Activated CD4-positive, alpha-beta T cell treated with anti-CD3 and anti-CD28 coated beads, Interleukin-2, amount 50 U/mL, for 48 hours (primary cell): Measurements from ENCODE around the gene ASB2.
A peak's percentile ranks its signal among the peaks of the same experiment; 100 is the strongest.

Source experiments
- DNase-seq, 2 experiments: peaks; one replicate each; pipeline ENCODE4 v3.0.0-alpha.2; 2020

ASB2 gene

DNA sequence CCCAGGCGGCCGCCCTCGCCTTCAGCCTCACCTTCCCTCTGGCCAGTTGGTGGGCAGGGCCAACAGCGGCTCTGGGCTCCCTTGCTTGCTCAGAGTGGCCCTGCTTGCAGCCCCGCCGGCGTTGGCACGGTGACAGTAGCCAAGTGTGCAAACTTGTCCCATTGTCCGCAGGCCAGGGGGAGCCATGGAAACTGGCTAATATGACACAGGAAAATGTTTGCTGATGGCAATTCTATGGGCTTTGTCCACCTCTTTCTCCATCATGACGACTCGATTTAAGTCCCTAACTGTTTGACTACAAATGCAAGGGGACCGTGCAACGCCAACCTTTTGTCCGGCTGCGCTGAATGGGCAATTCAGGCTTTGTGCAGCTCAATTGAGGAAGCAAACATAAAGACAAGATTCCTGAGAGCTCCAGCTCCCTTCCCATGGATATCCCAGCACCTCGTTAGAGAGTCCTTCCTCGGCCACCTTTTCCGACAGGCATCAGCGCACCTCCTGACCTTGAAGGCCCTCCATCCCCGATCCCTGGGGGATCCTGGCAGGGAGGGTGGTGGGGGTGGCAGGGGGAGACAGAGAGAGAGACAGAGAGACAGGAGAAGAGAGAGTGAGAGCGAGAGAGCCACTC, 50.0 kb downstream of the ASB2 start:
- DNase-seq: no peak

DNA sequence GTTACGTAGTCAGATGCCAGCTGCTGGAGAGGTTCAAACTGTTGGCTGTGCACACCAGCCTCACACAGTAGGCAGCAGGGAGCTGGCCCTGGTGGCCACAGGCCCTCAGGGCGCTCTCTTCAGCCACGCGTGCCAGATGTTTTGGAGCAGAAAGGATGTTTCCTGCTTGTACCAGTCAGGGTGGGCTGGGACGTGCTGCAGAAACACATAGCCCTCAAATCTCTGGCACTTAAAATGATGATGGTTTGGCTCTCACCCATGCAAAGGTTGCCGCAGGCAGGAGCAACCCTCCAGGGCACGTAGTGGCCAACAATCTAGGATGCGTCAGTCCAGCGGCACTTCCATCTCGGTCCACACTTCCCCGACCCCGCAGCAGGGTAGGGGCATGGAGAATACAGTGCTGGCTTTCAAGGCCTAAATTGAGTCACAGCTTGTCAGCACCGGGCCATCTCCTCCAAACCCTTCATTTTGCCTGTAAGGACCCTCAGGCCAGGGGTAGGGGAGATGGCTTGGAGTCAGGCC, 50.9 kb downstream of the ASB2 start:
- no peak for DNase-seq

DNA sequence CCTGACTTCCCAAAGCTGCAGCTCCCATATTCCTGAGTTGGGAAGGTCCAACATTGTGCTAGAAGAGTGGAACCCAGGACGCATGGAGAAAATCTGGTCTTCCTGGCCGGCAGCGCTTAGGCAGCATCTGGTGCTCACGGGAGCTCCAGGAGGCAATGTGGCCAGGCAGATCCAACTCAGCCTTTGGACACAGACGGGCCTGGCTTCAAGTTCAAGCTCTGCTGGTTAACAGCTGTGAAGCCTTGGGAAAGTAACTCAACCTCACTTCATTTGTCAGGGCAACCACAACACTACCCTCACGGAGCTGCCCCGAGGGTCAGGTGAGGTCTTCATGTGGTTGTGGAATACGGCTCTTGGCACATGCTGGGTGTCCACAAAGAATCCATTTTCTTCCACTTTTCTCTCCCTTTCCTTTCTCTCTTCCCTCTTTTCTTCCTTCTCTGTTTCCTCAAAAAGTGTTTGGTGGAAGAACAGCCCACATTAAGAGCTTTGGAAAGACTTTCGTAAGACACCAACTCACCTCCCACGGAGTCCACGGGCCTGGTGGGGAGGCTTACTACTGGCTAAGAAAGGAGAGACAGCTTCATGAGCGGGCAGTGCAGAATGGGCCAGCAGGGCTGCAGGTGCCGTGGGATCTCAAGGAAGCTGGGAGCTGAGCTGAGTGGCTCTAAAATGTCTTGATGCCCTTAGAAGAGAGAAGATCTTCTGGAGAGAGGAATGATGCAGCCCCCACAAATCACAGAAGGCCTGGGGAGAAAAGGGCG, 51.6 kb downstream of the ASB2 start:
- DNase-seq: no peak

DNA sequence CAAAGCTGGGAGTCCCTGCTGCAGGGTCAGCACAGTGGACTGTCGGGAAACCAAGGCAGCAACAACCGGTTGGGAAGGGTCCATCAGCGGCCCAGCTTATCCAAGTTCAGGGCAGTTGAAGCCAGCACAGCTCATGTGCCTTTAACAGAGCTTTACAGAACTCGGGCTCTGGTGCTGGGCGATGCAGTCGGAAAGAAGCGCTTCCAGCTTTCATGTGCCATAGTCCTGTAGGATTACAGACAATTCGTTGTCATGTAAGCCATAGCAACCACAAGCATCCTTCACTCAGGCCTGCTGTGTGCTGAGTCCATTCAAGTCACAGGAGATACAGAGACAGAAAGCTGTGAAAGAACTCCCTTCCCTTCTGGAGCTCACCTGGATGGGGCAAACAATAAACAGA, 52.7 kb downstream of the ASB2 start:
- no peak for DNase-seq

DNA sequence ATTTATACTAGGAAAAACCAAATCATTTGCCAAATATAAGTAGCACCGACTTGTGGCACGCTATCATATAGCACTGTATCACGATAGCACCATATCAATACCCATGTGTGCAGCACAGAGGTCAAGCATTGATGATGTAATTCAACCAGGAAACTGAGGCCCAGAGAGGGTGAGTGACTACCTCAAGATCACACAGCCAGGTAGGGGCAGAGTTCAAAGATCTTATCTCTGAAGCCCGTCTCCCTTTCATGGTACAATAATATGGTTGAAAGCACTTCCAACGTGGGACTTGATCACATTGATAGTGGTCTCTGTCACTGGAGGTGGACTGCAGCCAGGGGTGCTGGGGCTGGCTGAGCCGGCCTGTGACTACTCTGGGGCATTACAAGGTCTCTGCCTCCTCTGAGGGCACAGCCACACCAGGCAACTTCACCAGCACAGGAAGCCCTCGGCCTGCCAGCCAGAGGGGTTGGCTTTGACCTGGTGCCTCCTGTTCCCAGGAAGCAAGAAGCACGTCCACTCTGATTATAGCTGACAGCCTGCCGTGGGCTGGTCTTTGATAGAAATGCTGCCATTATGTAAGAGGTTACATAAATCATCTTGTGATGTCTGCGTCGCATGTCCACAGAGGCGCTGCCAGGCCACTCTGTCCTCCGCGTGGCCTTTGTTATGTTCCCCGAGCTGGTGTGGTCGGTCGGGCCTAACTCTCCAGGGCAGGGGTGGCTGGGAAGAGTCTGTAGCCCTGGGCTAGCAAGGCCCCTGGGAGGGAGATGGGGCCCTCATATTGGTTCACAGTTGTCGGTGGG, 55.2 kb downstream of the ASB2 start:
- no peak for DNase-seq

DNA sequence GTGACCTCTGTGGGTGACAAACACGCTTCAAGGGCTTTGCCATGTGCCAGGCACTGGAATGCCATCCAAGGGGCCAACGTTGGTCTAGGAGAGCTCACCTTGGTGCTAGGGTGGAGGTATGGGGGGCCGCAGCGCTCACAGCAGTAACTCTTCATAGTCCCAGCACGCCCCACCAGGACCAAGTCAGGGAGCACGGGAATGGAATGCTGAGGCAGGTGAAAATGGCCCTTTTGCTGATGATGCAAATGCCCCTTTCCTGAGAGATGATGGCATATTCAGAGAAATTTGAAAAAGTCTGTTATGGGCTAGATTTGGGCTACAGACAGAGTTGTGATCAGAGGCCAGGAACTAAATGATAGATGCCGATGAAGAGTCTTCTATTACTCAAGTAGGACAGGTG, 59.2 kb downstream of the ASB2 start:
- no peak for DNase-seq

DNA sequence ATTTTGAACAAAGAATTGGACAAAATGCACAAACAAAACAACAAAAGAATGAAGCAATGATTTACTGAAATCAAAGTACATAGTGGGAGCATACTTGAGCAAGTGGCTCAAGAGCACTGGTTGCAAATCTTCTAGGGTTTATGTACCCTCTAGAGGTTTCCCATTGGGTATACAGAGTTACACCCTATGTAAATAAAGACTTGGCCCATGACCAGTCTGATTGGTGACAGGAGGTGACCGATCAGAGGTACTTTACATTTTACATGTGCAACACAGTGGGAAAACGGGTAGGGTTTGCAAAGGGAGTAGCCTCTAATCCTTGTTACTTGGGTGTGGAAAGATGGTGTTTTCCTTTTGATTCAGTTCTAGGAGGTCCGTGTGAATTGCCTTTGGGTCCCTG, 59.9 kb downstream of the ASB2 start:
- DNase-seq: no peak

DNA sequence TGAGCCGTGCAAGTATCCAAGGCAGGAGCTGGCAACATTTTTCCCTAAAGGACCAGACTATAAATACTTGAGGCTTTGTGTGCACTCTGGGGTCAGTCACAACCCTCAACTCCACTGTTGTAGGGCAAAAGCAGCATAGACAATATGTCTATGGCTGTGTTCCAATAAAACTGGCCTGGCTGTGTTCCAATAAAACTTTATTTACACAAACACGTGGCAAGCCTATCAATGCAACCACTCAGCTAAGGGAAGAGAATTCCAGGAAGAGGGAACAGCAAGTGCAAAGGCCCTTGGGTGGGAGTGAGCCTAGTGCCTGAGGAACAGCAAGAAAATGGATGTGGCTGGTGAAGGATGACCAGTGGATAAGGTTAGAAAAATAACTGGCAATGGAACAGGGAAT, 60.6 kb downstream of the ASB2 start:
- DNase-seq: no peak

DNA sequence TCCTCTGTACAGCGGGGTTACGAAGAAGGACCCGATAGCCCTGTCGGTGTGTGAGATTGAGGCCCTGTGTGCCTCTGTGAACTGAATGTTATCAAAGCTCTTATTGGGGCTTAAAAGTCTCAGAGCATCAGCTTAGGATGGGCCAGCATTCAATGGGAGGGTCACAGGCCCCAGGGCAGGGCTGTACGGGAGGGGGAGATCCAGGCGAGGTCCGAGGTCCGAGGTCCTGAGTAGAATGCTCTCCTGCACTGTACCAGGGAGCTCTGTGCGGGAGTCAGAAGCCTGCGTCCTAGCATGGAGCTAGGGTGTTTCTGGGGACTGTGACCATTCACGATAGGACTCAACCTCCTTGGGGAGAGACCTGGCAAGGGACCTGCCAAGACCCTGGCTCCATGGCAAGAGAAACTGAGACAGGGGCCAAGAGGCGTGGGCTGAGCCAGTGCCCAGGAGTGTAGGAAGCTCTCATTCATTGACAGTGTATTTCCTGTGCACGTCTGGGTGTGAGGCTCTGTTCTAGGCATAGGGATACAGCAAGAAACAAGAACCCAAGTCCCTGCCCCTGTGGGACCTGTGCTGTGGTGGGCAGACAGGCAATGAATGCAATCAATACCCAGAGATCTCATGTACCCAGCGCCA, 61.2 kb downstream of the ASB2 start:
- DNase-seq: no peak

DNA sequence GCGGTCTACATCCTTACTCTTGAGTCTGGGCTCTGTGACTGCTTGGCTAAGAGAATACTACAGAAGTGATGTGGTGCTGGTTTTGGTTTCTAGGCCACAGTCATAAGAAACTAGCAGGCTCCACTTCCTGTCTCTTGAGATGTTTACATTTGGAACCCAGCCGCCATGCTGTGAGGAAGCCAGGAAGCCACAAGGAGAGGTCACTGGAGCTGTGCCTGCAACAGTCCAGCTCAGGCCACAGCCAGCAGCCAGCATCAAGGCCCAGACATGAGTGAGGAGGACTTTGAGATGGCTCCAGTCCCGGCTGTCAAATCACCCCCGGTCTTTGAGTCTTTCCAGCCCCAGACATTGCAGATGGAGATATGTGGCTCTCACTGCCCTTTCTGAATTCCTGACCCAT, 62.1 kb downstream of the ASB2 start:
- DNase-seq: peak in 1 of 2 experiments; percentile 11

DNA sequence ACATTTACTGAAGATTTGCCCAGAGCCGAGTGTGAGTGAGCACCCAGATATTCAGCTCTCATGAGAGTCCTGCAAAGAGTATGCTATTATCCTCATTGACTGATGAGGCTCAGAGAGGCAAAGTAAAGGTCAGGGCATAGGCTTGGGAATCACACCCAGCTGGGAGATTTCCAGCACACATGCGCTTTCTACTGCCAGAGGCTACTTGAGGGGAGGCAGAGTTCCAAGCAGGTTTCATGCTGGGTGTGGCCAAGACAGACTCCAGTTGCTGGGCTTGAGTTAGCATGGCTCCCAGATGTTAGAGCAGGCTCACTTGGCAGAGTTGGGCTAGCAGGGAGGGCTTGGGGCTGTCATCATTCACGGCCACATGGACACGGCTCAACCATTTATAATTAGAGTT, 63.6 kb downstream of the ASB2 start:
- no peak for DNase-seq

DNA sequence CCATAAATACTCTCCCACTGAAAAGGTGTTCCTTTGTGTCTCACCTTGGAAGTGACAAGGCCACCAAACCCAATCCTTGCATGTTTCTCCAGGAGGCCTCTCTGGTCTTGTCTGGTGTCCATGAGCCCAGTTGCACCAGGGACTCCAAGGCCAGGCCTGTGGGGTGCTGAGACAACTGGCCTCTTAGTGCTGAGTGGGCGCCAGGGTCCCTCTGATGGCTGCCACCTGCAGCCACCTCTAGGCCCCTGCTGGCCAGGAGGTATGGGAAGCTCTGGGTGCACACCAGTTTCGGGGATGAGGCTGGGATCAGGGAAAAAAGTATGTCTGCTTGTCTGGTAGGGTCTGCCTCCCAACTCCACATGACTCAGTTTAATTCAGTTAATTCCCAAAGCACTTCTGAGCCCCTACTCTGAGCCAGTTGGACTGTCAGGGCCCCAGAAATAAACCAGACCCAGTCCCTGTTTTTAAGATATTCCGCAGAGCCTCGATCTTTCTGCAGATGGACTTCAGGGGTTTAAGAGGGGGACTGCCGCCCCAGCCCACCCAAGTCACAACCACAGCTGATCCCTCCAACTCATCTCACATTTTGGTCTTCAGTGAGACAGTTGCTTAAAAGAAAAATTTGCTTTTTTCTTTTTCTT, 64.3 kb downstream of the ASB2 start:
- DNase-seq: no peak

DNA sequence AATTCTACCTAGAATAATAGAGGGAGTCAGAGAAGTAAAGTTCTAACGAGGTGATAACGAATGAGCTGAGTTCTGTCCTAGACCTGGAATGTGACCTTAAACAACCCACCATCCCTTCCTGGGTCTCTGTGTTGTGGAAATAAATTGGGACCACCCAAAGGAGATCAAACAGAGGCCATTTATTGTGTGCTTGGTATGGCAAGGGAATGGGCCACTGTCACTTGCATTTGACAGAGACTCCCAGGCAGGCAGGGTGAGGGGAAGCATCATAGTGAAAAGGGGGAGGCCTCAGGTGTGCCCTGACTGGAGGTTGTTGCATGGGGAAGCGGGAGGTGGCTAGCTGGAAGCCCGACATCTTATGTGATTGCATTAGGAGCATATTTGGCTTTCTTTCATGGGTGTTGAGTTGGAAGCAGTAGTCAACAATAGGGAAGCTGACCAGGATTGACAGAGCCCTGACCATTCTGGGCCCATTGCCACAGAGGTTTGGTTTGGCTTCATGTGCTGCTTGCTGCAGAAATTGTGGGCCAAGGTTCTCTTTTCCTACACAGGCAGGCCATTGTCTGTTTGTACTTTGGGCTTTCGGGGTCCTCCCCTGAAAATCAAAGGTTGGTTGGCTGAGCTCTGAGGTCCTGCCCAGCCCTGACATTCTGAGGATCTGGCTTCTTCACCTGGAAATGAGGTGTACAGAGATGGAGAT, 66.8 kb downstream of the ASB2 start:
- no peak for DNase-seq

DNA sequence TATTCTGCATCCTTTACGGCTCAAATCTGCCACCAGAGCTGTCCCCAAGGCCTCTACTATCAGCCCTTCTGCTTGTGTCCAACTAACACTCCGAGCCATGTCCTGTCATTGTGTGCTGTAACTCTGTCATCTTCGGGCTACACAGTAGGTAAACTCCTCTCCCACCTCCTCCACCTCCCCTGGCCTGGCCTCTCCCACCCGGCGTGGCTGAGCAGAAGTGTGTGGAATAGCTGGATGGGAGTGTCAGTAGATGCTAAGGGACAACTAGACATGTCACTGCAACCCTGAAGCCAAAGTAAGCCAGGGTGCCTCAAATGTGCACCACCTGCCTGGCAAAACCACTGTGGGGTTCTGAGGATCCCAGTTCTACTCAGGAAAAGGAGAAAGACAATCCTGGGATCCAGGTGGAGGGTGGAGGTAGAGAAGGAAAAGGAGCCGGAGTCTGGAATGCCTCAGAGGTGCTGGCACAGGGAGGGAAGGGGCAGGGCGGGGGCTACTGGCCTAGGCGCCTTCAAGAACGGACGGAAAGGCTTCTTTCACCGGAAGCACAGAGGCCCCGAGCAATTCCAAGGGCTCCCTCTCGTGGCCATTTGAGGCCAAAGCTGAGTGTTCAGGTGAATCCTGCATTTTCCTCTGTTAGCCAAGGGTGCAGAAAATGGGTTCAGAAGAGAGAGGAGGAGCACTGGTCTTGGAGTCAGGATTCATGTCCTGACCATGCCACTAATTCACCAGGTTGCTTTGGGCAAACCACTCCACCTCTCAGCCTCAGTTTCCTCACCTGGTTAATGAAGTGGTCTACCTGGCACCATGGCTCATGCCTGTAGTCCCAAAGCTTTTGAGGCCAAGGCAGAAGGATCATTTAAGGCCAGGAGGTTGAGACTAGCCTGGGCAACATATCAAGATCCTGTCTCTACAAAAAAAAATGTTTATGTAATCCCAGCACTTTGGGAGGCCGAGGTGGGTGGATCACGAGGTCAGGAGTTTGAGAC, 69.7 kb downstream of the ASB2 start:
- peak; percentile 53 to 67 for DNase-seq

DNA sequence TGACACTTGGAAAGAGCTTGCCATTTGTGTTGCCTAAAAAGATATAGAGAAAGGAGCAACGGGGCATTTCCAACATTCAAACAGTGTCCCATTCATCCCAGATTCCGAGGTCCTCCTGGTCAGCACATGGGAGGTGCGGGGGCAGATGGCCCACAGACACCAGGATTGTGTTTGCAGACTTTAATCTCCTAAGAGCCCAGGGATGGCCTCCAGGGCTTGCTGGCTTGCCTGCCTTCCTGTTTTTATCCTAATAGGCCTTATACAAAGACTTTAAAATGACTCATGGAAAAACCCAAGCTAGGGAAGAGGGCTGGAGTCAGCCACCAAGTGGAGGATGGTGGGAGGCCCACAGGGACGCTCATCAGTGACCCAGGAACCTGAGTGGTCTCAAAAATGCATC, 70.7 kb downstream of the ASB2 start:
- no peak for DNase-seq

DNA sequence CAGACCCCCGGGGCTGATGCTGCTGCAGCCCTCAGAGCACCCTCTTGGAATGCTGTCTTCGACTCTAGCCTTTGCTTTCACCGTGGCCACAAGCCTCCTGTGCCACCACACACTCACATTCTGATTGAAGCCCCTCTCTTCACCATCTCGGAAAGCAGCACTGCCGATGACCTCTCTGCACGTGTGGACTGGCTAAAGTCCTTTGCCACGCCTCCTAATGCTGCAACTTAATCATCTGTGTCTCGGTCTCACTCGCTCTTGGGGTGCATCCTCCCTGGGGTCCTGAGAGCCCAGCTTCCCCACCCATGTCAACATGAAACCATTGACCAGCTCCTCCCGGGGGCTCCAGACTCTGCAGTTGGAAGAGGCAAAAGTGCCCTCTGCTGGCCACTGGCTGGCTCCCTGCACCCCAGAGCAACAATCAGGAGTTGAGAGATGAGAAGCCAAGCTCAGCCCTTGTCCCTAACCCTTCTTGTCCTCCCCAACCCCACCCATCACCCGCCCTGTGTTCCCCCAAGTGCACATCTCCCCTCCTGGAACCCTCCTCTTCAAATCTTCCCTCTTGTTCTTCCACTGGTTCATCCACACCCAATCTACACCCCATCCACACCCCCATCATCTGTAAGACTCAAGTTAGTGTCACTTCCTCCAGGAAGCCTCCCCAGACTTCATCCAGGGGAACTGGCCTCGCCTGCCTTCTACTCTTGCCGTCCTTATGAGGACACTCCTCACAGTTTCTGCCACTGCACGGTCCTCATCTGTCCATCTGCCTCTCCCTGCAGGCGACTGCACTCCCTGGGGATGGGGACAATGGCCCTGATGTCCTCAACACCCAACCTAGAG, 72.8 kb downstream of the ASB2 start:
- peak in 1 of 2 experiments; percentile 11 for DNase-seq

DNA sequence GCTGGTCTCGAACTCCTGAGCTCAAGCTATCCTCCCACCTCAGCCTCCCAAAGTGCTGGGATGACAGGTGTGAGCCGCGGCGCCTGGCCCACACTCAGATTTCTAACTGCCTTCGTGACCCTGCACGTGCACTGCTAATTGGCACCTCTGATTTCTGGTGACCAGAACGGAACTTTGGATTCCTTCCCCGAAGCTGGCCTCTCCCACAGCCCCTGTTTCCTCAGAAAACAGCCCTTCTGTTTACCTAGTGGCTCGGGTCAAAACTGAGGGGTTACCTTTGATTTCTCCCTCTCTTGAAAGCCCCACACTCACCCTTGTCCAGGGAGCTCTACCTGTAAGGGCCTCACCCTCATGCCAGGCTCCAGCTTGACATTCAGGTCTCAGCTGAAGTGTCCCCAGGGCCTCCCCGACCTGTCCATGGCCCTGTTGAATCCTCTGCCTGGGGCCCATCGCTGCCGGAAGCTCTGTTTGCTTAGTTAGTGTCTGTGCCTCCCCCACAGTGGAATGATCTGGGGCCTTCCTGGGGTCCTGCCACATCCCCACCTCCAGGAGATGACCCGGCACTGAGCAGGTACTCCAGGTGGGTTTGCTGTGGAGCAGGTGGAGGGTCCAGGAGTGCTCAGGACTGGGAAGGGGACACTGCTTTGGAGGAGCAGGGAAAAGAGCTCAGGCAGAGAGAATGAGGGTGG, 73.6 kb downstream of the ASB2 start:
- DNase-seq: no peak

DNA sequence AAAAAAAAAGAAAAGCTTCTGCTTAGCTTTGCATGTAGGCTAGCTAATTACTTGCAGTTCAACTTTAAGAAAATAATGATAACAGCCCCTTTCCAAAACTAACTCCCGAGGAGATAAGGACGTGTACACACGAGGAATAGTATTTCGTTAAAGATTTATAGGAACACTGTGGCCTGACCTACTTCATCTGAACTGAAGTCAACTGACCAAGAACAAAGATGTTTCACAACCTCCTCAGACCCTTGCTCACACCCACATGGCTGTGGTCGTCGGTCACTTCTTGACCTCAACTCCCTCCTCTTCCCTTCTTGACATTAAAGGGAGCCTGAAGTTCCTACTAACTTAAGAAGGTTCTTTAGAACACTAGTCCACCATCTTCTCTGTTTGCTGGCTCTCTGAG, 74.6 kb downstream of the ASB2 start:
- no peak for DNase-seq

DNA sequence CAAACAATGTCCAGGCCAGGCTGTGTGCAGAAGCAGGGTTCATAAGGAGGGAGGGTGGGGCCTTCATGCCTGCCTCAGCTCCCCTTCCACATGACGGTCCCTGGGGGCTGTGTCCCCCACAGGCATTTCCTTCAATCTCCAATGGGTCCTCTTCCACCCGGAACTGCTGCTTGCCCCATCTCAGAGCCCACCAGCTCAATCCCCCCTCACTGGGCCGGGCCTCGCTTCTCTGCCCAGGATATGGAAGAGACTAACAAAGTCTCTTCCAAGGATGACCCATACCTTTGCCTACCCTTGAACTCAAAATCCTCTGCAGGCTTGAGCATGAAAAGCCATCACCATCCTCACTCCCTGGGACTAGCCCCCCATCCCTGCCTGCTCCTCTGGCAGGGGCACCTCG, 77.6 kb downstream of the ASB2 start:
- DNase-seq: no peak
